ENCODE measurements around the gene PRXL2B. TPM values are rescaled to one million over a fixed set of nuclear protein-coding genes. Genes with fewer than 3 reads are reported as not detected.

The PRXL2B gene
- total and polyA plus RNA-seq, 2 donors (not counting 1 experiment from before 2014, with no cell fraction given) = 11.7 to 13.8 TPM

DNA sequence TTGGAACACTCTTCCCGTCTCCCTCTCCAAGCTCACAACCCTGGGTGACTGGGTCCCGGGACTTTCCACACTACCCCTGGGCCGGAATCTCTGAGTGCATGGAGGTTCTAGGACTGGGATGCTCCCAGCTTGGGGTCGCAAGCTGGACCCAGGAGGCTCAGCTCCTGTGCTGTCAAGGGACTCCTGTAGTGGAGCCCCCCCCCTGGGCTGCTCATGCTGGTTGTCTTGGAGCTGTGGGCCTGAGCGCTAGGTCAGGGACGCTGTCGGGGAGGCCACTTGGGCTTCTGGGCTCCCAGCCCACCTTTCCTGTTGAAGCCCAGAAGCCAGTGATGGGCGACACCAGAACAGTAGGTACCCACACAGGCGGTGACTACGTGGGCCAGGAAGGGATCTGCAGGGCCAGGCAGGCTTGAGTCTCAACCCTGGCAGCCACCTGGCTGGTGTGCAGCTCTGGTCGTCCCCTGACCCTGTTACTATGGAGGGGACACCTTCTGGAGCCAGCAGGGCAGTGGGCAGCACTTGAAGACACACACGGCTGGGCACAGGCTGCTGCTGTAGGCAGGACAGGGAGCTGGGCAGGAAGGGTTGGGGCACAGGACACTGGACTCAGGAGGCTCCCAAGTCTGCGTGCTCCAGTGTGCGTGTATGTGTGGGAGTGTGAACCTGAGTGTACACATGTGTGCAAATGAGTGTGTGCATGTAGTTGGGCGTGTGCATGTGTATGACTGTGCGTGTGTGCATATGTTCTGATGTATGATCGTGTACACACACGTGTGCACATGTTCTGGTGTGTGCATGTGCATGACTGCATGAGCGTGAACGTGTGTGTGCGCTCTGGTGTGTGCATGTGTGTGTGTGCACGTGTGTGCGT, 43.3 kb downstream of the PRXL2B start:
- TF ChIP-seq, protein P1, sequence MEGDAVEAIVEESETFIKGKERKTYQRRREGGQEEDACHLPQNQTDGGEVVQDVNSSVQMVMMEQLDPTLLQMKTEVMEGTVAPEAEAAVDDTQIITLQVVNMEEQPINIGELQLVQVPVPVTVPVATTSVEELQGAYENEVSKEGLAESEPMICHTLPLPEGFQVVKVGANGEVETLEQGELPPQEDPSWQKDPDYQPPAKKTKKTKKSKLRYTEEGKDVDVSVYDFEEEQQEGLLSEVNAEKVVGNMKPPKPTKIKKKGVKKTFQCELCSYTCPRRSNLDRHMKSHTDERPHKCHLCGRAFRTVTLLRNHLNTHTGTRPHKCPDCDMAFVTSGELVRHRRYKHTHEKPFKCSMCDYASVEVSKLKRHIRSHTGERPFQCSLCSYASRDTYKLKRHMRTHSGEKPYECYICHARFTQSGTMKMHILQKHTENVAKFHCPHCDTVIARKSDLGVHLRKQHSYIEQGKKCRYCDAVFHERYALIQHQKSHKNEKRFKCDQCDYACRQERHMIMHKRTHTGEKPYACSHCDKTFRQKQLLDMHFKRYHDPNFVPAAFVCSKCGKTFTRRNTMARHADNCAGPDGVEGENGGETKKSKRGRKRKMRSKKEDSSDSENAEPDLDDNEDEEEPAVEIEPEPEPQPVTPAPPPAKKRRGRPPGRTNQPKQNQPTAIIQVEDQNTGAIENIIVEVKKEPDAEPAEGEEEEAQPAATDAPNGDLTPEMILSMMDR (conservative IDR thresholded peaks at IDR 0.05 in 1 of 2, IDR thresholded peaks at IDR 0.05 in 1 of 2; ENCODE audit: low read depth in 1 of 2, low read length in 2 of 2) = no peak
- no peak for TF ChIP-seq EZH2 (IDR thresholded peaks at IDR 0.05; ENCODE audit: low read length, missing control alignments)
- H3K9ac ChIP-seq (ENCODE audit: insufficient read depth, low read length) = no peak overlapping the region
- no peak overlapping the region for H3K27ac ChIP-seq (ENCODE audit: insufficient read depth, low read length)
- no peaks in the 10 kb centered on the region for H3K27me3 ChIP-seq (ENCODE audit: control insufficient read depth, insufficient read depth, low read length)
- peaks cover 7% of the 10 kb centered on the region for H3K9me3 ChIP-seq (ENCODE audit: control insufficient read depth, insufficient read depth, low read depth, low read length)
- no peaks in the 10 kb centered on the region for H4K20me1 ChIP-seq (ENCODE audit: control insufficient read depth, extremely low read depth, insufficient read depth, low read length)
- no peak overlapping the region for H2AFZ ChIP-seq (ENCODE audit: low read length)
- no peaks in the 10 kb centered on the region for H3K79me2 ChIP-seq (ENCODE audit: control insufficient read depth, insufficient read depth, low read length)
- H3K4me3 ChIP-seq (replicated peaks in 1 of 4; ENCODE audit: control extremely low read depth in 1 of 4, insufficient read depth in 1 of 4, low read depth in 3 of 4, low read length in 4 of 4) = no peak overlapping the region
- no peaks in the 10 kb centered on the region for H3K36me3 ChIP-seq (ENCODE audit: control insufficient read depth, insufficient read depth, low read length)
- DNase-seq (ENCODE audit: low read depth in 2 of 2) = no peak
- no peak overlapping the region for H3K4me2 ChIP-seq (ENCODE audit: extremely low read depth, insufficient read depth, low read length)
- H3K4me1 ChIP-seq (ENCODE audit: control insufficient read depth, extremely low read depth, insufficient read depth, low read length) = no peaks in the 10 kb centered on the region

DNA sequence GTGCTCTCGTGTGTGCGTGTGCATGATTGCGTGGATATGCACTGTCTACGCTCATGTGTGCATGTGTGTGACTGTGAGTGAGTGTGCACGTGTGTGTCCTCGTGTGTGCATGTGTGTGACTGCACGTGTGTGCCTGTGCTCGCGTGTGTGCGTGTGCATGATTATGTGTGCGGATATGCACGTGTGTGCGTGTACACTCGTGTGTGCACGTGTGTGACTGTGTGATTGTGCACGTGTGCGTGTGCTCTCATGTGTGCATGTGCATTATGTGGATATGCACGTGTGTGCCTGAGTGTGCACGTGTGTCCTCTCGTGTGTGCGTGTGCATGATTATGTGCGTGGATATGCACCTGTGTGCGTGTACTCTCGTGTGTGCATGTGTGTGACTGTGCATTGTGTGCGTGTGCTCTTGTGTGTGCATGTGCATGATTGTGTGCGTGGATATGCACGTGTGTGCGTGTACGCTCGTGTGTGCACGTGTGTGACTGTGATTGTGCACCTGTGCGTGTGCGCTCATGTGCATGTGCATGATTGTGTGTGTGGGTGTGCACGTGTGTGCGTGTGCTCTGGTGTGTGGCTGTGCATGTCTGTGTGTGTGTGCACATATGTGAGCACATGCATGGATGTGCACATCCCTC, 44.0 kb downstream of the PRXL2B start:
- DNase-seq (ENCODE audit: low read depth in 2 of 2) = no peak
- Histone ChIP-seq H3K36me3 (ENCODE audit: control insufficient read depth, insufficient read depth, low read length) (no peaks in the 10 kb centered on the region), H3K79me2 (ENCODE audit: control insufficient read depth, insufficient read depth, low read length) (no peaks in the 10 kb centered on the region), H3K9ac (ENCODE audit: insufficient read depth, low read length) (no peak overlapping the region), H3K4me1 (ENCODE audit: control insufficient read depth, extremely low read depth, insufficient read depth, low read length) (no peaks in the 10 kb centered on the region), H3K4me3 (replicated peaks in 1 of 4; ENCODE audit: control extremely low read depth in 1 of 4, insufficient read depth in 1 of 4, low read depth in 3 of 4, low read length in 4 of 4) (no peak overlapping the region), H3K27me3 (ENCODE audit: control insufficient read depth, insufficient read depth, low read length) (no peaks in the 10 kb centered on the region), H3K9me3 (ENCODE audit: control insufficient read depth, insufficient read depth, low read depth, low read length) (peaks cover 7% of the 10 kb centered on the region), H2AFZ (ENCODE audit: low read length) (no peak overlapping the region), H4K20me1 (ENCODE audit: control insufficient read depth, extremely low read depth, insufficient read depth, low read length) (no peaks in the 10 kb centered on the region), H3K4me2 (ENCODE audit: extremely low read depth, insufficient read depth, low read length) (no peak overlapping the region), H3K27ac (ENCODE audit: insufficient read depth, low read length) (no peak overlapping the region)
- TF ChIP-seq, protein P1 (conservative IDR thresholded peaks at IDR 0.05 in 1 of 2, IDR thresholded peaks at IDR 0.05 in 1 of 2; ENCODE audit: low read depth in 1 of 2, low read length in 2 of 2) = no peak
- no peak for TF ChIP-seq EZH2 (IDR thresholded peaks at IDR 0.05; ENCODE audit: low read length, missing control alignments)
